Activated CD4-positive, alpha-beta T cell treated with anti-CD3 and anti-CD28 coated beads, Interleukin-2, amount 10 ng/mL, durations not matched to agents 7 days and 5 days (primary cell): ENCODE results near the gene PLCL2. TPM values are rescaled to one million over a fixed set of nuclear protein-coding genes. Genes with fewer than 3 reads are reported as not detected.
A peak's percentile ranks its signal among the peaks of the same experiment; 100 is the strongest.

ENCODE experiments used
- CTCF ChIA-PET: fragments of 350-600 bp; sonication (Branson Sonifier 250); formaldehyde crosslinking; loops from one replicate; lab custom pipeline; 2021; ENCODE audit warnings: antibody characterized with exemption; lab: Charles Lee
- POLR2A ChIA-PET: fragments of 350-600 bp; sonication (Branson Sonifier 250); formaldehyde crosslinking; loops from one replicate; lab custom pipeline; 2021; ENCODE audit warnings: antibody characterized with exemption; lab: Charles Lee
- DNase-seq: peaks from one replicate; pipeline ENCODE4 v3.0.0-alpha.2; 2020
- H3K27ac Mint-ChIP-seq: one replicate; pipeline ENCODE4 v1.8.0; 2021; ENCODE audit warnings: mild to moderate bottlenecking, moderate library complexity, mixed read lengths
- H3K27me3 Mint-ChIP-seq: one replicate; pipeline ENCODE4 v1.8.0; 2021; ENCODE audit warnings: mixed read lengths
- H3K36me3 Mint-ChIP-seq: one replicate; pipeline ENCODE4 v1.8.0; 2021; ENCODE audit warnings: low read depth, mixed read lengths
- H3K4me1 Mint-ChIP-seq: one replicate; pipeline ENCODE4 v1.8.0; 2021; ENCODE audit warnings: mixed read lengths
- H3K4me3 Mint-ChIP-seq: one replicate; pipeline ENCODE4 v1.8.0; 2021; ENCODE audit warnings: mild to moderate bottlenecking, moderate library complexity, mixed read lengths
- H3K9me3 Mint-ChIP-seq: one replicate; pipeline ENCODE4 v1.8.0; 2021; ENCODE audit warnings: mixed read lengths
- total RNA-seq, 2 experiments: library from RNA; stranded (reverse); gene quantifications; one replicate each; pipeline ENCODE4 v1.2.3, GENCODE V29; 2021

The PLCL2 gene
- total RNA-seq, 2 experiments from 2014 or later: 48.8 to 50.9 TPM

GRCh38 chr3:16885593-16886302, 993 bp downstream of the PLCL2 start:
- CTCF ChIA-PET: interaction anchor here (0.8 to 2.7 kb wide), 7 partner anchors 13 to 342 kb away, joined by 3 to 10 read pairs (median 5); no protein-coding TSS in a partner anchor
- H3K27me3 Mint-ChIP-seq: peaks cover 4% of the 10 kb centered on the region
- DNase-seq: no peak
- H3K27ac Mint-ChIP-seq: peak overlapping the region; percentile 96
- H3K4me3 Mint-ChIP-seq: peak overlapping the region; percentile 93
- peaks cover 17% of the 10 kb centered on the region for H3K36me3 Mint-ChIP-seq
- H3K9me3 Mint-ChIP-seq: no peaks in the 10 kb centered on the region
- POLR2A ChIA-PET: interaction anchor here (0.6 to 1.0 kb wide), 2 partner anchors 97 to 200 kb away, joined by 3 read pairs; no protein-coding TSS in a partner anchor
- peaks cover 51% of the 10 kb centered on the region for H3K4me1 Mint-ChIP-seq

- H3K36me3 Mint-ChIP-seq: peaks cover 20% of the 10 kb centered on the region
- H3K9me3 Mint-ChIP-seq: no peaks in the 10 kb centered on the region
- peak; percentile 44 for DNase-seq
- peak overlapping the region; percentile 93 for H3K4me3 Mint-ChIP-seq
- H3K27ac Mint-ChIP-seq: peak overlapping the region; percentile 96
- ChIA-PET CTCF (interaction anchor here (0.8 to 2.7 kb wide), 4 partner anchors 13 to 342 kb away, joined by 3 to 6 read pairs (median 4); no protein-coding TSS in a partner anchor), POLR2A (interaction anchor here (0.6 to 1.0 kb wide), 2 partner anchors 97 to 200 kb away, joined by 3 read pairs; no protein-coding TSS in a partner anchor)
- H3K4me1 Mint-ChIP-seq: peaks cover 56% of the 10 kb centered on the region
- peaks cover 2% of the 10 kb centered on the region for H3K27me3 Mint-ChIP-seq
These were observed 1.5 kb downstream of the PLCL2 start for GRCh38 chr3:16886303-16886683.

- H3K4me3 Mint-ChIP-seq: peak overlapping the region; percentile 93
- POLR2A ChIA-PET: no interaction called here
- DNase-seq: no peak
- H3K27ac Mint-ChIP-seq: peak overlapping the region; percentile 96
- H3K9me3 Mint-ChIP-seq: no peaks in the 10 kb centered on the region
- no peaks in the 10 kb centered on the region for H3K27me3 Mint-ChIP-seq
- CTCF ChIA-PET: interaction anchor here (3.0 kb wide), 1 partner anchor 13 kb away, joined by 16 read pairs; no protein-coding TSS in a partner anchor
- peaks cover 65% of the 10 kb centered on the region for H3K4me1 Mint-ChIP-seq
- peaks cover 24% of the 10 kb centered on the region for H3K36me3 Mint-ChIP-seq
These were observed 2.4 kb downstream of the PLCL2 start for GRCh38 chr3:16887130-16887529.

- H3K9me3 Mint-ChIP-seq: no peaks in the 10 kb centered on the region
These were observed 3.6 kb downstream of the PLCL2 start for GRCh38 chr3:16888356-16888755.

GRCh38 chr3:16888785-16889607, 4.2 kb downstream of the PLCL2 start:
- no peaks in the 10 kb centered on the region for H3K9me3 Mint-ChIP-seq
- peaks cover 31% of the 10 kb centered on the region for H3K36me3 Mint-ChIP-seq
- CTCF ChIA-PET: interaction anchor here (0.7 to 3.0 kb wide), 3 partner anchors 11 to 50 kb away, joined by 3 to 16 read pairs (median 3); no protein-coding TSS in a partner anchor
- peaks cover 64% of the 10 kb centered on the region for H3K4me1 Mint-ChIP-seq
- H3K27ac Mint-ChIP-seq: peak overlapping the region; percentile 96
- H3K4me3 Mint-ChIP-seq: peak overlapping the region; percentile 93
- H3K27me3 Mint-ChIP-seq: no peaks in the 10 kb centered on the region
- POLR2A ChIA-PET: no interaction called here
- DNase-seq: peak; percentile 59

More at GRCh38 chr3:16888356-16888755, 3.6 kb downstream of the PLCL2 start:
- no peak for DNase-seq
- Mint-ChIP-seq H3K4me3 (peak overlapping the region; percentile 93), H3K27me3 (no peaks in the 10 kb centered on the region), H3K36me3 (peaks cover 31% of the 10 kb centered on the region), H3K27ac (peak overlapping the region; percentile 96), H3K4me1 (peaks cover 69% of the 10 kb centered on the region)
- CTCF ChIA-PET: interaction anchor here (0.7 to 3.0 kb wide), 3 partner anchors 12 to 50 kb away, joined by 3 to 16 read pairs (median 3); no protein-coding TSS in a partner anchor
- POLR2A ChIA-PET: no interaction called here

- no peak for DNase-seq
- Mint-ChIP-seq H3K27ac (no peak overlapping the region), H3K36me3 (peaks cover 29% of the 10 kb centered on the region), H3K9me3 (peaks cover 1% of the 10 kb centered on the region), H3K27me3 (no peaks in the 10 kb centered on the region), H3K4me1 (peaks cover 70% of the 10 kb centered on the region), H3K4me3 (no peak overlapping the region)
- POLR2A ChIA-PET: no interaction called here
- CTCF ChIA-PET: no interaction called here
These were observed 6.0 kb downstream of the PLCL2 start for GRCh38 chr3:16890597-16891333.

- DNase-seq: no peak
- peaks cover 43% of the 10 kb centered on the region for H3K36me3 Mint-ChIP-seq
- peaks cover 1% of the 10 kb centered on the region for H3K9me3 Mint-ChIP-seq
- H3K27ac Mint-ChIP-seq: no peak overlapping the region
- POLR2A ChIA-PET: no interaction called here
- H3K4me3 Mint-ChIP-seq: no peak overlapping the region
- CTCF ChIA-PET: interaction anchor here (0.6 to 0.7 kb wide), 3 partner anchors 10 to 317 kb away, joined by 3 to 5 read pairs (median 3); no protein-coding TSS in a partner anchor
- H3K4me1 Mint-ChIP-seq: peaks cover 80% of the 10 kb centered on the region
- H3K27me3 Mint-ChIP-seq: no peaks in the 10 kb centered on the region
These were observed 9.0 kb downstream of the PLCL2 start for GRCh38 chr3:16893618-16894200.

GRCh38 chr3:16896094-16896627, 11.4 kb downstream of the PLCL2 start:
- no peak overlapping the region for H3K27ac Mint-ChIP-seq

GRCh38 chr3:16896820-16897219, 12.1 kb downstream of the PLCL2 start:
- ChIA-PET POLR2A (no interaction called here), CTCF (interaction anchor here (0.7 to 1.1 kb wide), 3 partner anchors 8 to 317 kb away, joined by 3 read pairs; no protein-coding TSS in a partner anchor)
- peaks cover 80% of the 10 kb centered on the region for H3K4me1 Mint-ChIP-seq
- H3K36me3 Mint-ChIP-seq: peaks cover 41% of the 10 kb centered on the region
- H3K4me3 Mint-ChIP-seq: no peak overlapping the region
- H3K9me3 Mint-ChIP-seq: peaks cover 1% of the 10 kb centered on the region
- no peak for DNase-seq
- H3K27me3 Mint-ChIP-seq: no peaks in the 10 kb centered on the region
- H3K27ac Mint-ChIP-seq: peak overlapping the region; percentile 33

More at GRCh38 chr3:16896094-16896627, 11.4 kb downstream of the PLCL2 start:
- ChIA-PET CTCF (interaction anchor here (0.6 to 1.1 kb wide), 4 partner anchors 8 to 423 kb away, joined by 3 read pairs; no protein-coding TSS in a partner anchor), POLR2A (no interaction called here)
- peaks cover 1% of the 10 kb centered on the region for H3K9me3 Mint-ChIP-seq
- no peak for DNase-seq
- peaks cover 44% of the 10 kb centered on the region for H3K36me3 Mint-ChIP-seq
- peaks cover 80% of the 10 kb centered on the region for H3K4me1 Mint-ChIP-seq
- H3K4me3 Mint-ChIP-seq: no peak overlapping the region
- no peaks in the 10 kb centered on the region for H3K27me3 Mint-ChIP-seq

GRCh38 chr3:16897254-16897926, 12.6 kb downstream of the PLCL2 start:
- Mint-ChIP-seq H3K36me3 (peaks cover 40% of the 10 kb centered on the region), H3K27ac (peak overlapping the region; percentile 26), H3K4me3 (no peak overlapping the region), H3K27me3 (no peaks in the 10 kb centered on the region), H3K4me1 (peaks cover 80% of the 10 kb centered on the region), H3K9me3 (peaks cover 1% of the 10 kb centered on the region)
- ChIA-PET POLR2A (no interaction called here), CTCF (interaction anchor here (0.7 to 0.9 kb wide), 2 partner anchors 13 to 316 kb away, joined by 3 read pairs; no protein-coding TSS in a partner anchor)
- DNase-seq: no peak
